Activated naive CD4-positive, alpha-beta T cell treated with anti-CD3 and anti-CD28 coated beads, Interleukin-2, amount 50 U/mL, for 16 hours (primary cell): Measurements from ENCODE around the gene KCNIP3.
"Not testable (repeated sequence)": the region's sequence is repeated elsewhere in the genome, so short reads cannot be mapped to it uniquely, and the experiment has no call there.

Source experiments
- DNase-seq: peaks from one replicate; pipeline ENCODE4 v3.0.0-alpha.2; 2020

Gene KCNIP3

DNA sequence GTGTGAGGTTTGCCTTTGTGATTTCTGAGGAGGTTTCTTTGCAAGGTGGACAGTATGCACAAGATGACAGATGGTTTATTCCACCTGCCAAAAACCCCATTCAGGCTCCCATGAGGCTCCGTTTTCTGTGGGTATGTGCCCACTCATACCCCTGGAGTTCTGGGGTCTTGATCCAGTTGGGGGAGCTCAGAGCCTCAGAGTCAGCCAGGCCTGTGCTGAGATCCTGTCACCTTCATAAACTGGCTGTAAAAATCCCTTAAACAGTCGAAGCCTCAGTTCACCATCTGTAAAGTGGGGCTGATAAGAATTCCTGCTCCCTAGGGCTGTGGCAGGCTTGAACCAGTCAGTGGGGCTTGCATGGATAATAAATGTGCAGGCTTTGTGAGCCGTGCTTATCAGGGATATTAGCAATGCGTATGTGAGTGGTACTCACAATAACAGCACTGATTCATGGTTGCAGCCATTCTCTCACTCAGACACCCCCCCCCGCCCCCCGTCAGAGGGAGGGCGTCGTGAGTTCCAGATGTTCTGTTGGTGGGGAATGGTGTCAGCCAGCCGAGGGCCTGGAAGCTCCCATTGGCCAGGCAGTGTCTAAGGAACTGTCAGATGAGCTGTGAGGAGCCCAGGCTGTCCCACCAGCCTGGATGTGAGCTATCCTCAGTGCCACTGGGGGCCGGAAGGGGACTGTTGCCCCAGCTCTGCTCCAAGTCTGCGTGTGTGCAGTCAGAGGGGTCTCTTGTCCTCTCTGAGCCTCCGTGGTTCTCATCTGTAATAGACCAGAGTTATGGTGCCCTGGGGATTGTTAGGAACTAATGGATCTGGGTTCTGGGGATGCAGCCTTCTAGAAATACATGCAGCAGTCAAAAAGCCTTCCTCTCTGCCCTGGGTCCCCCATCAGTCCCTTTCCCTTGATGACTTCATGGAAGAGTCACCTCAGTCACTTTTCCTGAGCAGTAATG lies 51.7 kb downstream of the KCNIP3 start:
- no peak for DNase-seq

DNA sequence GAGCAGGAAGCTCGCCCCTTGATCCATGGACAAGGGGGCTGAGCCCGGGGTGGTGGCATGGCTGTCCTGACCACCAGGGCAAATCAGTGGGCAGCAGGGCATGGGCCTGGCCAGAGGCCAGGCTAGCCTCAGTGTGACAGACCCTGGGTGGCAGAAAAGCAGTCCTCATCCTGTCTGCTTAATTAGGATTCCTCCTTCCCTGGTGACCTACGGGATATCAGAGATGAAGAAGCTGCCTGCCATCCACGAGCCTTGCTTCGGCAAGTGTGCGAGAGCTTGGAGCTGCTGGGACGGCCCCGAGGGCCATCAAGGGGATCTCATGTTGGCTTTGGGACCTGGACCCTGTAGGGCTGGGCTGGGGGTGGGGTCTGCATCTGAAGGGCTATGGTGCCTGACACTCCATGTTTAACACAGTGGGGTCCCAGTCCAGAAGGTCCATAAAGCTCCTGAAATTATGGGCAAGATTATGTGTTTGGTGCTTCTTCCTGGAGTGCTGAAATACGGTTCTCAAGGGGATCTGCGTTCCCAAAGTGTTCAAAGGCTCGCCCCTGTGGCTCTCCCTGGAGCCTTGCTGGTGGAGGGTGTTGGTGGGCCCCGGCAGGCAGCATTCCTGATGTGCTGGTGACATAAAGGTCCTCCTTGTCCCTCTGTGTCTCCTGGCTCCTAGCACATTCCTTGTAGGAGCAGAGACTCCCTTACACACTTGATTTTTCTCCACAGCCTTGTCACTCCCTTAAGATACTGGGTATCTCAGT lies 52.6 kb downstream of the KCNIP3 start:
- DNase-seq, result no peak

DNA sequence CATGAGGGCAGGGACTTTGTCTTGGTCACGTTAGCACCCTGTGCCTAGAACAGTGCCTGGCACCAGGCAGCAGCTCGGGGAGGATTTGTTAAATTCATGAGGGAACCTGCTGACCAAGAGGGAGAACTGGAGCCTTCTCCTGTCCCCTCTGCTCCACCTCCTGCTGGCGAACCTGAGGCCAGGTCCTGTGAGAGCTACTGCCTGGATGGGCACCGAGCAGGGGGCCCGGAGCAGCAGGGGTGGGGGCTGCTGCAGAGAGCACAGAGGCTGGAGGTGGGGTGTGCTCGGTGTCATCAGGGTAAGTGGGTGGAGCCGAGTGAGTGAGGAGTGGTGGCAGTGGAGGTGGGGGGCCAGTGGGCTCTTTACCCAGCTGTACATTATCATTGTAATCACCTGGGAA lies 53.2 kb downstream of the KCNIP3 start:
- DNase-seq, result no peak

DNA sequence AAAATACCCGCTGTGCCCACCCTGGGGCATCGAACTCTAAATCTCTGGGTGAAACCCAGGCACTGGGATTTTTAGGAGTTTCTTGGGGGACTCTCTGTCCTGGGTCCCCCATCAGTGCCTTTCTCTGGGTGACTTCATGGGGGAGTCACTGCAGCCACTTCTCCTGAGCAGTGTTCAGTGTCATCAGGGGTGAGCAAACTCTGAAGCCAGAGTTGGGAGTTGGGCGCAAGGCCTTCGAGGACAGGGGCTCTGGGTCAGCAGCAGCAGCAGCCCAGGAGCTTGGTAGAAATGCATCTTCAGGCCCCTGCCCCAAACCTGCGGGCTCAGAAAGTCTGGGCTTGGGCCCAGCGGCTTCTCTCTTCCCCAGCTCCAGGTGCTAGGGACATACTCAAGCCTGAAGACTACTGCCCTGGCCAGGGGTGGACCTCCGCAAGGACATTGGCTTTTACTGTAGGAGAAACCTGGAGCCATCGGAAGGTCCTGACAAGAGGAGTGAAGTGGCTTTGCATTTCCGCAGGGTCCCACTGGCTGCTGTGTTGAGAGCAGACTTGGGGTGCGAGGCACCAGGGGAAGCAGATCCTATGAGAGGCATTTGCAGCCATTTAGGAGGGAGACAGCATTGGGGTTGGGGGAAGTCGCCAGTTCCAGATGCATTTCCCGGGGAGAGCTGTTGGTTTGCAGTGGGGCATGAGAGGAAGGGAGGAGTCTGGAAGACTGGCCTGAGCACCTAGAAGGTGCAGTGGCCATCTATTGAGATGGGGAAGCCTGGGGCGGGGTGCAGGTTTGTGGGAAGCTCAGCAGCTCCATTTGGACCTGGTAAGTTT lies 53.8 kb downstream of the KCNIP3 start:
- no peak for DNase-seq

DNA sequence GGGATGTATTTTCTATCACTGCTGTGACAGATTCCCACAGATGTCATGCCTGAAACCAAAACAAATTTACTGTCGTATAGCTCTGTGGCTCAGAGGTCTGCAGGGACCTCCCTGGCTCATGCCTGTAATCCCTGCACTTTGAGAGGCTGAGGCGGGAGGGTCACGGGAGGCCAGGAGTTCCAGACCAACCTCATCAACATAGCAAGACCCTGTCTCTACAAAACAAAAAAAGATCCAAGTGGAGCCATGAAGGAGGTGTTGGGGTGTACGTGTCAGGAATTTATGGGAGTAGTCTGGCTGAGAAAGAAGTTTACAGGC lies 54.4 kb downstream of the KCNIP3 start:
- DNase-seq, result no peak

DNA sequence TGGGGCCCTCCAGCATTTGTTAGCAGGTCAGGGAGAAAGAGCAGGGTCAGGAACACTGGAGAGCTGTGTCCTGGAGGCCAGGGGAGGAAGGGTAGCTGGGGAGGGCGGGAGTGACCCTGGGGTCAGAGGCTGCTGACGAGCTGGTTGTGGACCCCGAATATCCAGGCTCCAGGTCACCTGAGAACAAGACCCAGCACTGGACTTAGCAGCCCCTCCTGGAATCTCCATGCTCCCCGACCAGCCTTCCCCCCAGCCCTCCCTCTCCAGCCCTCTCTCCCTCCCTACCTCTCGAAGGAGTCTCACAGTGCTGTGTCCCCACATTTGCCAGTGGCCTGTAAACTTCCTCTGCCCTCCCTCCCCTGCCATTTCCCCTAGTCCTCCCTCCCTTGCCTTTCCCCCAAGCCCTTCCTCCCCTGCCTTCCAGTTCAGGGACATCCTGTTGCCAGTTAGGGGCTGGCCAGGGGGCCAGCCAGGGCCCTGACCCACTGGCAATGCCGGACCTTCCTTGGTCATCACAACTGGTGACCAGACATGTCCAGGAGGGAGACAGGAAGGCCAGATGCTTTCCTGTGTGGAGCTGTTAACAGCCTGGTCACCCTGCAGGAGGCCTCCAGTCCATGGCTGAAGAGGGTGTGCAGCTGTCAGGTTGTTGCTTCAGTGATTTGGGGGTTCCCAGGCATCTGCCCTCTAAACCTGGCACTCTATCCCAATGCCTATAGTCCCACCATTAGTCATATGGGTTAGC lies 55.3 kb downstream of the KCNIP3 start:
- DNase-seq, result no peak

DNA sequence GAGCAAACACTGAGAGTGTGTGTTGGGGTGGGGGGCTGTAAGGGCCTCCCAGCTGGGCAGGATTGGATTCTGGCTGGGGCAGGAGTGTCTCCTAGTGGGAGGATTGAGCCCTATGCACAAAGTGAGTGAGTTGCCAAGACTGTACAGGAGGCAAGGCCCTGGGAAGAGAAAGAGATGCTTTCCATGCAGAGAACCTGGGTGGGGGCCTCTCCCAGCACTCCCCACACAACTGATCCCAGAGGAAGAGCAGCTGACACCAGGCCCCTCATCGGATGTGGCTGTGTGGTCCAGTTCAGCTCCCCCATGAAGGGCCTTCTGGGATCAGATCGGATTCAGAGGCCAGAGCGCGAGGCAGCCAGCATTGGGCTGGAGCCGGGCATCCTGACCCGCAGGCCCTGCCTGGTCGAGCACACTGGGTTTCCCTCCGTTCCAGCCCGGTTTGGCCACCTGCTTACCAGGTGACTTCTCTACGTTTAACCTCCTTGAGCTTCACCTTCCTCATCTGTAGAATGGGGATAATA lies 56.0 kb downstream of the KCNIP3 start:
- no peak for DNase-seq

DNA sequence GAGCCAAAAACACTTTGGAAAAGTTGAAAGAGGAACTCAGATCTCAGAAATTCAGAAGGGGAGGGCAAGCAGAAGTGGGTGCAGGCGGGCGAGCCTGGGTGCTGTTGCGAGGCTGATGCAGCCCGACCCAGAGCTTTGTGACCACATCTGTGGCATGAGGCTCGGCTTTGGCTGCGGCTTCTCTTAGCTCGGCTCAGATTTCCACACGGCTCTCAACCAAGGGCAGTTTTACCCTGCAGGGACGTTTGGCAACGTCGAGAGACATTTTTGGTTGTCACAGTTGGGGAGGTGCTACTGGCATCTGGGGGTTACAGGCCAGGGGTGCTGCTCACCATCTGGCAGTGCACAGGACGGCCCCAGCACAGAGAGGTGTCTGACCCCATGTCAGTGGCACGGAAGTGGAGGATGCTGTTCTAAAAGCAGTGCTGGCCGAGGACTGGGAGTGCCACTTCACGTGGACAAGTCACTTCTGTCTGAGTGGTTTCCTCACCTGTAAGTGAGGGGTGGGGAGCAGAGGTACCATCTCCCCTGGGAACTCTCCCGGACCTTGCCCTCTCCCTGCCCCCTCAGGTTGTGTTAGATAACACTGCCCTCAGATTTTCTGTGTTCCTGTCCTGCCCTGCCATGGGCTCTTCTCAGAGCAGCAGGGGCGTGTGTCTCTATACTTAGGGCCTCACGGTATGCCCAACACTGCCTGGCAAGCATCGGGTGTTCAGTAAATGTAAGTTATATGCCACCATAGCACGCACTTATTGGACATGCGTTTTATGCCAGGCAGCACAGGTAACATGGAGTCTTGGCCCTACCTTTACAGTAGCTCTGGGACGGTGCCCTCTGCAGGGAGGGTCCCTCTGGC lies 56.7 kb downstream of the KCNIP3 start:
- no peak for DNase-seq

DNA sequence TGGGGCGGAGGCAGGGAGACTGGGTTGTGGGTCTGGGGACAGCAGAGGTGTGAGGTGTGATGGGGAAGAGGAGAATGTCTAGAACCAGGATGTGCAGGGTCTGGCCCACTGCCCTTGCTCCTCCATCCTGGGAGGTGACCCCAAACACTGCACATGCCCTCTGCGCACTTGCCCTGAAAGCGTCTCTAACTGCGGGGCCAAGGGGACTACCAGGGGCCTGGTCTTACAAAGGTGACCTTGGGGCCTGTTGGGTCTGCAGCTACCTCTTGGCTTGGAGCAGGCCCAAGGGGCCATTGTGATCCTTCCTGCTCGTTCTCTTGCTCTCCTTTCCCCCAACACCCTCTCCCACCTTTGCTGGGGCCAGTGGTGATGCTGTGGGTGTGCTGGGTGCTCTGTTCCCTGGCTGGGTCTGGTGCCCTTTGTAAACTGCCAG lies 57.3 kb downstream of the KCNIP3 start:
- DNase-seq, result no peak

DNA sequence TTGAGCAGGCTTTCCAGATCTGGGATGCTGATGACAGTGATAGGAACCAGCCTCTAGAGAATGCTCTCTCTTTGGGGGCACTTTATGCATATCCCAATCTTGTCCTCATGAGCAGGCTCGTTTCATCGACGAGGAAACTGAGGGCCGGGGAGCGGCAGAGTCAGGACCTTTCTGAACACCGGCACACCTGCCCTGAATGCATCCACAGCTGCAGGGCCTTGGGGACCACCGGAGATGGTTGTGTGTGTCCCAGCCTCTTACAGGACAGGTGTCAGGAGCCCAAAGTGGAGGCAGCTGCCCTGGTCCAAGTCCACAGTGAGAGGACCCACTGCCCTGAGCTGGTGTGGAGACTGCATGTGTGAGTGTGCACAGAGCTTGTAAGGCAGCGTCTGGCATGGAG lies 57.8 kb downstream of the KCNIP3 start:
- DNase-seq, result no peak

DNA sequence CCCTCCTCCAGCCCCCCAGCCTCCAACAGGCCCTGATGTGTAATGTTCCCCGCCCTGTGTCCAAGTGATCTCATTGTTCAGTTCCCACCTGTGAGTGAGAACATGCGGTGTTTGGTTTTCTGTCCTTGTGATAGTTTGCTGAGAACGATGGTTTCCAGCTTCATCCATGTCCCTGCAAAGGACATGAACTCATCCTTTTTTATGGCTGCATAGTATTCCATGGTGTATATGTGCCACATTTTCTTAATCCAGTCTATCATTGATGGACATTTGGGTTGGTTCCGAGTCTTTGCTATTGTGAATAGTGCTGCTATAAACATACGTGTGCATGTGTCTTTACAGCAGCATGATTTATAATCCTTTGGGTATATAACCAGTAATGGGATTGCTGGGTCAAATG lies 58.3 kb downstream of the KCNIP3 start:
- not testable (repeated sequence) for DNase-seq

DNA sequence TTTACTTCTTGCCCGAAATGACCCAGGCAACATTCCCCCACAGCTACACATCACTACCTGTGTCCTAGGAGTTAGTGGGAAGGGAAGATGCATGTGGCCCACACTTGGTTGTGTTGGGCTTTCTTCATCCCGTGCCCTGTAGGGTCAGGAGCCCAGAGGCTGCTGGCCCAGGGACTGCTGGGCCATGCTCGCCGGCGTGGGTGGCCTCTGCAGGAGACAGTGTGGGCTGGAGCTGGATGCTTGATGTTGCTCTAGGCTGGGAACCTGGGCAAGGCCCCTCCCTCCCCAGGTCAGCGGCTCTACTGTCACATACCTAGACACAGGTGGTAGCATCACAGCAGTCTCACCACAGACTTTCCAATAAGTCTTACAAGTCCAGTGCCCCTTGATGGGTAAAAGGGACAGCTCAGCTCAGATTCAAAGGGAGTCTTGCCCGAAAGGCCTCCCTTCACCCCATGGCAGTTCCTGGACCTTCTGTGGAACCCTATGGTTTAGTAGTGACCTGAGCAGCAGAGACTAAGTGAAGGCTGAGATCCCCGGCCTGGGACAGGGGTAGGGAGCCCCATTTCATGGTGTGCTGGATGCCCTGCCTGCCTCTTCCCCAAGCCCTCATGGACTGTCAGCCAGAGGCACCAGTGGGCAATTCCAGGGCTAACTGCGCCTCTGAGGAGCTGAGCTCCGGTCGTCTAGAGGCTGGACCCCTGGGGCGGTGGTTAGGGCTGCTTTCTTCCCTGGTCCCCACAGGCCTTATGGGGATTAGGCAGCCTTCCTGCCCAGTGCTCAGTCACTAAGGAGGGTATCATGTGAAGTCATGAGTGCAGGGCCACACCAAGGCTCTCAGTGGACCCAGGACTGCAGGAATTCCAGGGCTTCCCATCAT lies 59.9 kb downstream of the KCNIP3 start:
- no peak for DNase-seq

DNA sequence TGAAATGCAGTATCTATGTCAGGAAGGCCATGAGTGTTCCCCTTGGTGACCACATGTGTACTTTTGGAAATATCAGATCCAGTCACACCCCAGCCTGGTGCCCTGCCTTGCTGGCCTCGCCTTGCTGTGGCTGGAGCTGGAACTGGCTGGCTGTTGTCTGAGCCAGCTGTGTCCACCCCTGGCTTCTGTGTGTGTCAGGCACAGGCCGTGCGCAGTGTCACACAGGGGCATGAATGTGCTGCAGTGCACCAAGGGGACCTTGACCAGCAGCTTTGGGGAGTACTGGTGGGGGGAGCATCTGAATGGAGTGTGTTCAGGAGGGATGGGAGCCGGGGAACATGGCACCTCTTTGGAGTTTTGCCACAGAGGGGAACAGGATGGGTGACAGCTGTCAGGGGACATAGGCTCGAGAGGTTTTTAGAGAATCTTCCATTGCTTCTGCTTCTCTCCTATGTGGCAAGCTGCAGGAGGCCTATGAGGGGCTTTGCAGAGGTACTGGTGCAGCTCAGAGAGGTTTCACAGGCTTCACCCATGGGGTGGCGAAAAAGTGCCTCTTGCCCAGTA lies 60.7 kb downstream of the KCNIP3 start:
- DNase-seq, result no peak

DNA sequence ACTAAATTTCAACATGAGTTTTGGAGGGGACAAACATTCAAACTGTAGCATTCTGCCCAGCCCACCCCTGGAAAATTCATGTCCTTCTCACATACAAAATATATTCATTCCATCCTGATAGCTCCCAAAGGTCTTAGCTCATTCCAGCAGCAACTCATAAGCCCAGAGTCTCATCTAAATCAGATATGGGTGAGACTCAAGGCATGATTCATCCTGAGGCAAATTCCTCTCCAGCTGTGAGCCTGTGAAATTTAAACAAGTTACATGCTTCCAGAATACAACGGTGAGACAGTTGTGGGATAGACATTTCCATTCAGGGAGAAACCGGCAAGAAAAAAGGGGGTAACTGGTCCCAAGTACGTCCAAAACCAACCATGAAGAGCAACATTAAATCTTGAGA lies 61.9 kb downstream of the KCNIP3 start:
- DNase-seq, result no peak

DNA sequence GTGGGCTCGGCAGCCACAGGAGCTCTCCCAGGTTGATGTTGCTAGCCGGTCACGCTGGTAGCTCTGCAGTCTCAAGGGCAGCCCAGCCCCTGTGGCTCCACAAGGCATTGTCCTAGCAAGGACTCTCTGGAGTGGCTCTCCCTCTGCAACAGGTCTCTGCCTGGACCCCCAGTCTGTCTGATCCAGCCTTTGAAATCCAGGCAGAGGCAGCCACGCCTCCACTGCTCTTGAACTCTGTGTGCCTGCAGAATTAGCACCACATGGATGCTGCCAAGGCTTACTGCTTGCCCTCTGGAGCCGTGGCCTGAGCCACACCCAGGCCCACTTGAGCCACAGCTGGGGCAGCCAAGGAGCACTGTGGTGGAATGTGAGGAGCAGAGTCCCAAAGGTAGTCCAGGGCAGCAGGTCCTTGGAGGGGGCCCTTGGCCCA lies 62.4 kb downstream of the KCNIP3 start:
- no peak for DNase-seq

DNA sequence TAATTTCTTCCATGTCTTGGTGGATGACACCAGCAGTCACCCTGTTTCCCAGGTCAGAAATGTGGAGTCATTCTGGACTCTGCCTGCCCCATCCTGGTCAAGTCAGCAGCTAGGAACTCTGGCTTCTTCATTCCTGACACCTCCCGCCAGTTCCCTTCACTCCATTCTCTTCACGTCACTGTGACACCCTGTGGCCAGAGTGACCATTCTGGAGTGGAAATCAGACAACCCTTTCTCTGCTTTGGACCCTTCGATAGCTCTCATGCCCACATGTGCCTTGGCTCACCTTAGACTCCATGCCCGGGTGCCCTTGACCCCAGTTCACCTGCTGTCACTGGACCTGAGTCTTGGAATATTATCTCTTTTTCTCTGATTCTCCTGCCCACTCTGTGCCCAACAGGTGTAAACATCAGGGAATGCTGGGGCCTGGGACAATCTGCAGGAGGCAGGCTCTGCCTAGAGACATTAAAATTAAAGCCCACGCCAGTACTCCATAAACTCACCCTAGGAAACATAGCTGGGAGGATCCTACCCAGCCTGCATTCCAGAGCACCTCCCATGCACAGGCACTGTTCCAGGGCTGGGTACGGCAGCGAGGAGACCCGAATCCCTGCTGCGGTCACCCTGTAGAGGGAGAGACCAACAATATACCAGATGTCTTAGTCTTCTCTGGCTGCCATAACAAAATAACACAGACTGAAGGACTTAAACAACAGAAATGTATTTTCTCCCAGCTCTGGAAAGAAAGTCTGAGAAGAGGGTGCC lies 64.3 kb downstream of the KCNIP3 start:
- peak; percentile 0 for DNase-seq

DNA sequence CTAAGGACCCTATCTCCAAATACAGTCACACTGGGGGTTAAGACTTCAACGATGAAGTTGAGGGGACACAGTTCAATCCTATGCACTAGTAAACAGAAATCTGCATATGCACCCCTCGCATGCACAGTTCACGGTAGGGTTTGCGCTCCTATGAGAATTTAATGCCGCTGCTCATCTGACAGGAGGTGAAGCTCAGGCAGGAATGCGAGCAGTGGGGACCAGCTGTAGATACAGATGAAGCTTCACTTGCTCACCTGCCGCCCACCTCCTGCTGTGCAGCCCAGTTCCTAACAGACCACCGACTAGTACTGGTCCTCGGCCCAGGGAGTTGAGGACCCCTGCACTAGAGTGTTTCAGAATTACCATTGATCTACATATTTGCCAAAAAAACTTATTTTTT lies 65.3 kb downstream of the KCNIP3 start:
- DNase-seq, result no peak

DNA sequence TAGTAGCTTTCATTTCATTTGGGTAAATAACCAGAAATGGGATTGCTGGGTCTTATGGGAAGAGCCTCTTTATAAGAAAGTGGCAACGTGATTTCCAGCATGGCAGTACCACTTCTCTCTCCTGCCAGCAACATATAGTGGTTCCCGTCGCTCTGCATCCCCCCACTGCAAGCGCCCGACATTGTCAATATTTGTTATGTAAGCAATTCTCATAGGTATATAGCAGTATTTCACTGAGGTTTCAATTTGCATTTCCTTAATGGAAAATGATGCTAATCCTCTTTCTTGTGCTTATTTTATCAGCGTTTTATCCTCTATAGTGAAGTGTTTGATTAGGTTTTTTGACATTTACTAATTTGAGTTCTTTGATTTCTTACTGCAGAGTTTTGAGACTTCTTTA lies 69.4 kb downstream of the KCNIP3 start:
- DNase-seq, result no peak

DNA sequence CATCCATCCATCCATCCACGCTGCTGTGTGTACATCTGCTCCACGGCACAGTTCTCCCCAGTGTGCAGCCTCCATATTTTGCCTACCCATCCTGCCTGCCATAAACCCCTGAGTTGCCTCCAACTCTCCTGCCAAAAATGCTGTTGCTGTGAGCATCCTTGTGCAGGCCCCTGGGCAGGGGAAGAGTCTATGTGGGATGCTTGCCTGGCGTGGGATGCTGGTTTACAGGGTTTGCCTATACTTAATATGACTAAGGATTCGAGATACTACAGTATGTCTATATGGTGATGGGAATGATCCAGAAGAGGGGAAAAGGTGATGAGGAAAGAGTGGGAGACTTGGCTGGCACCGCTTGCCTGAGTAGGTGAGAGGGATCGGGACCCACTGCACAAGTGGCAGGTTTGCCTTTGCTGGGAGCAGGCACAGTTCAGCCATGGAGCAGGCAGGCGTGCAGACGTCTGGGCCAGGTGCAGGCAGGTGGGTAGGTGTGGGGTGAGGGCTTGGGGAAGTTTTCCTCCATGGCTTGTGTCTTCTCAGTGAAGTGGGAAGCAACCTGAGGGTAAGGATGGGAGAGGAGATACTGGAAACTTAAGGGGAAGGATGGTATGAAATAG lies 75.2 kb downstream of the KCNIP3 start:
- peak; percentile 7 for DNase-seq
